Prostate gland (tissue), 2 donors: ENCODE measurements around the gene NMNAT3. TPM values are rescaled to one million over a fixed set of nuclear protein-coding genes. Genes with fewer than 3 reads are reported as not detected.

ENCODE experiments used
- DNase-seq: peaks from one replicate; pipeline ENCODE4 v3.0.0-alpha.2; 2019; ENCODE audit warnings: low spot score
- H3K27ac ChIP-seq, 2 donors: fragments of 200-600 bp; sonication (generic); 2 replicates each; pipeline ENCODE4 v1.5.1; 2017 to 2019
- H3K27me3 ChIP-seq: fragments of 200-600 bp; sonication (generic); replicated peaks from 2 replicates; pipeline ENCODE4 v1.5.1; 2019; ENCODE audit not compliant: insufficient read depth
- H3K36me3 ChIP-seq, 2 donors: fragments of 200-600 bp; sonication (generic); 1 replicate in 1 of 2; 2 replicates in 1 of 2; pipeline versions ENCODE4 v1.5.1 to v1.8.1; 2017 to 2019
- H3K4me1 ChIP-seq: fragments of 200-600 bp; sonication (generic); replicated peaks from 2 replicates; pipeline ENCODE4 v1.5.1; 2019
- H3K4me3 ChIP-seq, 2 donors: fragments of 200-600 bp; sonication (generic); 2 replicates each; pipeline ENCODE4 v1.5.1; 2017 to 2019
- H3K9me3 ChIP-seq: fragments of 200-600 bp; sonication (generic); 2 replicates; pipeline ENCODE4 v1.5.1; 2017
- CTCF ChIP-seq, 4 experiments: fragments of 200-600 bp in 2 of 4; fragments of 450-650 bp in 2 of 4; sonication (generic) in 2 of 4; IDR thresholded peaks; 1 replicate in 3 of 4; 2 replicates in 1 of 4; pipeline ENCODE4 v1.5.1; 2016 to 2019; ENCODE audit warnings: antibody characterized with exemption in 4 of 4, mild to moderate bottlenecking in 2 of 4, moderate library complexity in 2 of 4
- POLR2A ChIP-seq: fragments of 450-650 bp; IDR thresholded peaks from one replicate; pipeline ENCODE4 v1.6.1; 2016; ENCODE audit warnings: antibody characterized with exemption, mild to moderate bottlenecking
- POLR2AphosphoS5 ChIP-seq: sonication (generic); formaldehyde crosslinking; IDR thresholded peaks from one replicate; pipeline ENCODE4 v1.6.1; 2017; ENCODE audit warnings: antibody characterized with exemption
- WGBS: methylation state at CpG from one replicate; pipeline ENCODE4 v1.1.5; 2018; 5-methylcytosine and 5-hydroxymethylcytosine counted together
- intact Hi-C: fragments of 100-400 bp; cut with DNase I; formaldehyde crosslinking; loops from one replicate; pipeline ENCODE4 v1.14.2; 2022
- total RNA-seq, 2 donors: library from RNA; depleted of rRNA; stranded (reverse); fragments of >200 nt; gene quantifications; one replicate each; pipeline ENCODE4 v1.1.0, GENCODE V29; 2016

Gene NMNAT3
- total RNA-seq, 2 donors from 2014 or later: 11.9 to 15.6 TPM

- 71% methylated on average over 6 of the region's 6 CpGs for WGBS
- H3K4me3 ChIP-seq: no peak overlapping the region
- H3K36me3 ChIP-seq: no peaks in the 10 kb centered on the region
- H3K4me1 ChIP-seq: no peaks in the 10 kb centered on the region
- H3K27ac ChIP-seq: no peak overlapping the region
- TF ChIP-seq CTCF (IDR thresholded peaks at IDR 0.05) (no peak), POLR2AphosphoS5 (no peak), POLR2A (no peak)
- DNase-seq: no peak
- H3K9me3 ChIP-seq: no peaks in the 10 kb centered on the region
- intact Hi-C loops: no loop called here
- no peaks in the 10 kb centered on the region for H3K27me3 ChIP-seq
Measured at GRCh38 chr3:139654637-139655365, 23.0 kb downstream of the NMNAT3 start.

GRCh38 chr3:139653582-139653981, 24.2 kb downstream of the NMNAT3 start:
- H3K27ac ChIP-seq: no peak overlapping the region
- H3K4me1 ChIP-seq: no peaks in the 10 kb centered on the region
- H3K27me3 ChIP-seq: no peaks in the 10 kb centered on the region
- no peaks in the 10 kb centered on the region for H3K36me3 ChIP-seq
- TF ChIP-seq POLR2AphosphoS5: no peak
- no peak for TF ChIP-seq CTCF (IDR thresholded peaks at IDR 0.05)
- no peak for TF ChIP-seq POLR2A
- intact Hi-C loops: no loop called here
- no peak for DNase-seq
- 79% methylated on average over 9 of the region's 9 CpGs for WGBS
- H3K4me3 ChIP-seq: no peak overlapping the region
- no peaks in the 10 kb centered on the region for H3K9me3 ChIP-seq

GRCh38 chr3:139652561-139652960, 25.2 kb downstream of the NMNAT3 start:
- intact Hi-C loops: no loop called here
- H3K4me3 ChIP-seq: no peak overlapping the region
- H3K27me3 ChIP-seq: no peaks in the 10 kb centered on the region
- WGBS: 69% methylated on average over 3 of the region's 3 CpGs
- no peak for DNase-seq
- TF ChIP-seq POLR2AphosphoS5 (no peak), POLR2A (no peak), CTCF (IDR thresholded peaks at IDR 0.05) (no peak)
- H3K27ac ChIP-seq: no peak overlapping the region
- no peaks in the 10 kb centered on the region for H3K4me1 ChIP-seq
- no peaks in the 10 kb centered on the region for H3K9me3 ChIP-seq
- H3K36me3 ChIP-seq: no peaks in the 10 kb centered on the region

GRCh38 chr3:139647866-139648435, 29.8 kb downstream of the NMNAT3 start:
- 78% methylated on average over 3 of the region's 3 CpGs for WGBS
- intact Hi-C loops: no loop called here
- TF ChIP-seq CTCF (IDR thresholded peaks at IDR 0.05) (no peak), POLR2AphosphoS5 (no peak), POLR2A (no peak)

GRCh38 chr3:139646512-139646911, 31.3 kb downstream of the NMNAT3 start:
- Histone ChIP-seq H3K36me3 (no peaks in the 10 kb centered on the region), H3K27me3 (no peaks in the 10 kb centered on the region), H3K4me3 (no peak overlapping the region), H3K4me1 (no peaks in the 10 kb centered on the region), H3K27ac (no peak overlapping the region), H3K9me3 (no peaks in the 10 kb centered on the region)
- WGBS: 97% methylated on average over 4 of the region's 4 CpGs
- TF ChIP-seq POLR2AphosphoS5: no peak
- TF ChIP-seq POLR2A: no peak
- TF ChIP-seq CTCF (IDR thresholded peaks at IDR 0.05): no peak
- intact Hi-C loops: no loop called here
- no peak for DNase-seq

More at GRCh38 chr3:139647866-139648435, 29.8 kb downstream of the NMNAT3 start:
- Histone ChIP-seq H3K4me1 (no peaks in the 10 kb centered on the region), H3K4me3 (no peak overlapping the region), H3K36me3 (no peaks in the 10 kb centered on the region), H3K27me3 (no peaks in the 10 kb centered on the region), H3K9me3 (no peaks in the 10 kb centered on the region), H3K27ac (no peak overlapping the region)
- no peak for DNase-seq
